ENCODE data around the gene LST1.

Gene LST1

GRCh38 chr6:31559958-31560696 lies 25.9 kb upstream of the LST1 start:
- peak in 1 of 2 donors; percentile 38 for DNase-seq (ENCODE audit: low read depth in 2 of 2)

DNA sequence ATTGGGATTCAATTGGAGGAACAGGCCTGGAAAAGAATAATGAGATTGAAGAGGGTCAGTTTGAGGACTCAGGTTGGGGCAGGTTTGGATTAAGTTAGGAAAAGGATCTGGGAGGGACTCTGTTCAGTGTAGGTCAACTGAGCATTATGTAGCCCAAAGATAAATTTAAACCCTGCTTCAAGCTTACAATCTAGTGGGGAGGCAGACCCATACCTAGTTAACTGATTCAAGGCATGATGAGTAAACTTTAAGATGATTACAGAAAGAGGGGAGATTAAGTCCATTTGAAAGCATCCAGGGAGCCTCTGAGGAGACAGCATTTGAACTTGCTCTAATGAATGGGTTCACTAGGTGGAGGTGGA lies 25.4 kb upstream of the LST1 start:
- no peak for DNase-seq (ENCODE audit: low read depth in 2 of 2)

GRCh38 chr6:31567531-31568370 lies 18.3 kb upstream of the LST1 start:
- no peak for DNase-seq (ENCODE audit: low read depth in 2 of 2)

GRCh38 chr6:31568537-31568961 lies 17.5 kb upstream of the LST1 start:
- peak in 1 of 2 donors; percentile 69 for DNase-seq (ENCODE audit: low read depth in 2 of 2)

DNA sequence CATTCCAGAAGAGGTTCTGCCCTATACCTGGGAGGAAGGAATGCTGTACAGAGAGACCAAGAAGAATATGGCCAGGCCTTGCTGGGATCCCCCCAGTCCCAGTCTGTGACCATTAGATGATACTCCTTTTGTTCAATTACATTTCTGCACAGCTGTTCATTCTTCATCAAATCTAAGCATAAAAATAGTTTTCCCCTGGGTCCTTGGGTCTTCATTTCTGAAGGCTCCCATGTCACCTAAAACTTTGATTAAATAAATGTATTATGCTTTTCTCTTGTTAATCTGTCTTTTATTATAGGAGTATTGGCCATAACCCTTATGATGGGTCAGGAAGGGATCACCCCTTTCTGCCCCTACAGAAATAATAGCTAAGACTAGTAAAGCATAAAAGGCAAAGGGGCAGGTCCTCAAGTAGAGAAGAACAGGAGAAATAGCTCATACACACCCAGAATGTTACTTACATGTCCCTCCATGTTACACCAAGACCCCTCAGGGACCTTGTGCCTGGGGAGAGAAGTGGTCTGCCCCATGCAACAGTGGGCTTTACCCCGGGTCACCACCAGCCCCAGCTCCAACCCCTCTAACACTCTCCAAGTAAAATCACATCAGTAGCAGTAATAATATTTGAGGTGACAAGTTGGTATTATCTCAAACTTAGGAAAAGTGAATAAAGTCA lies 16.1 kb upstream of the LST1 start:
- DNase-seq (ENCODE audit: low read depth in 2 of 2), result no peak

GRCh38 chr6:31572041-31572911 lies 13.8 kb upstream of the LST1 start, which contains the start of gene LTA:
Gene LTA, plus strand, starts transcription at chr6:31572289. Its CDS starts 454 bp downstream, at chr6:31572743.
- DNase-seq (ENCODE audit: low read depth in 2 of 2), result peak; percentile 78

DNA sequence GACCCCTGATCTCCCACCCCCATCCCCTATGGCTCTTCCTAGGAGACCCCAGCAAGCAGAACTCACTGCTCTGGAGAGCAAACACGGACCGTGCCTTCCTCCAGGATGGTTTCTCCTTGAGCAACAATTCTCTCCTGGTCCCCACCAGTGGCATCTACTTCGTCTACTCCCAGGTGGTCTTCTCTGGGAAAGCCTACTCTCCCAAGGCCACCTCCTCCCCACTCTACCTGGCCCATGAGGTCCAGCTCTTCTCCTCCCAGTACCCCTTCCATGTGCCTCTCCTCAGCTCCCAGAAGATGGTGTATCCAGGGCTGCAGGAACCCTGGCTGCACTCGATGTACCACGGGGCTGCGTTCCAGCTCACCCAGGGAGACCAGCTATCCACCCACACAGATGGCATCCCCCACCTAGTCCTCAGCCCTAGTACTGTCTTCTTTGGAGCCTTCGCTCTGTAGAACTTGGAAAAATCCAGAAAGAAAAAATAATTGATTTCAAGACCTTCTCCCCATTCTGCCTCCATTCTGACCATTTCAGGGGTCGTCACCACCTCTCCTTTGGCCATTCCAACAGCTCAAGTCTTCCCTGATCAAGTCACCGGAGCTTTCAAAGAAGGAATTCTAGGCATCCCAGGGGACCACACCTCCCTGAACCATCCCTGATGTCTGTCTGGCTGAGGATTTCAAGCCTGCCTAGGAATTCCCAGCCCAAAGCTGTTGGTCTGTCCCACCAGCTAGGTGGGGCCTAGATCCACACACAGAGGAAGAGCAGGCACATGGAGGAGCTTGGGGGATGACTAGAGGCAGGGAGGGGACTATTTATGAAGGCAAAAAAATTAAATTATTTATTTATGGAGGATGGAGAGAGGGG lies 12.6 kb upstream of the LST1 start:
- no peak for DNase-seq (ENCODE audit: low read depth in 2 of 2)

- peak in 1 of 2 donors; percentile 55 for DNase-seq (ENCODE audit: low read depth in 2 of 2)
These were observed 11.7 kb upstream of the LST1 start for GRCh38 chr6:31574106-31575061.

DNA sequence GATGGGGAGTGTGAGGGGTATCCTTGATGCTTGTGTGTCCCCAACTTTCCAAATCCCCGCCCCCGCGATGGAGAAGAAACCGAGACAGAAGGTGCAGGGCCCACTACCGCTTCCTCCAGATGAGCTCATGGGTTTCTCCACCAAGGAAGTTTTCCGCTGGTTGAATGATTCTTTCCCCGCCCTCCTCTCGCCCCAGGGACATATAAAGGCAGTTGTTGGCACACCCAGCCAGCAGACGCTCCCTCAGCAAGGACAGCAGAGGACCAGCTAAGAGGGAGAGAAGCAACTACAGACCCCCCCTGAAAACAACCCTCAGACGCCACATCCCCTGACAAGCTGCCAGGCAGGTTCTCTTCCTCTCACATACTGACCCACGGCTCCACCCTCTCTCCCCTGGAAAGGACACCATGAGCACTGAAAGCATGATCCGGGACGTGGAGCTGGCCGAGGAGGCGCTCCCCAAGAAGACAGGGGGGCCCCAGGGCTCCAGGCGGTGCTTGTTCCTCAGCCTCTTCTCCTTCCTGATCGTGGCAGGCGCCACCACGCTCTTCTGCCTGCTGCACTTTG lies 10.7 kb upstream of the LST1 start, which contains the start of gene TNF:
Gene TNF, plus strand, starts transcription at position 231 of the 567 bp plus-strand sequence. Its CDS starts 177 bp downstream, at position 408.
- peak; percentile 79 to 82 for DNase-seq (ENCODE audit: low read depth in 2 of 2)

DNA sequence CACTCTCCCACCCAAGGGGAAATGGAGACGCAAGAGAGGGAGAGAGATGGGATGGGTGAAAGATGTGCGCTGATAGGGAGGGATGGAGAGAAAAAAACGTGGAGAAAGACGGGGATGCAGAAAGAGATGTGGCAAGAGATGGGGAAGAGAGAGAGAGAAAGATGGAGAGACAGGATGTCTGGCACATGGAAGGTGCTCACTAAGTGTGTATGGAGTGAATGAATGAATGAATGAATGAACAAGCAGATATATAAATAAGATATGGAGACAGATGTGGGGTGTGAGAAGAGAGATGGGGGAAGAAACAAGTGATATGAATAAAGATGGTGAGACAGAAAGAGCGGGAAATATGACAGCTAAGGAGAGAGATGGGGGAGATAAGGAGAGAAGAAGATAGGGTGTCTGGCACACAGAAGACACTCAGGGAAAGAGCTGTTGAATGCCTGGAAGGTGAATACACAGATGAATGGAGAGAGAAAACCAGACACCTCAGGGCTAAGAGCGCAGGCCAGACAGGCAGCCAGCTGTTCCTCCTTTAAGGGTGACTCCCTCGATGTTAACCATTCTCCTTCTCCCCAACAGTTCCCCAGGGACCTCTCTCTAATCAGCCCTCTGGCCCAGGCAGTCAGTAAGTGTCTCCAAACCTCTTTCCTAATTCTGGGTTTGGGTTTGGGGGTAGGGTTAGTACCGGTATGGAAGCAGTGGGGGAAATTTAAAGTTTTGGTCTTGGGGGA lies 10.0 kb upstream of the LST1 start:
- no peak for DNase-seq (ENCODE audit: low read depth in 2 of 2)

- DNase-seq (ENCODE audit: low read depth in 2 of 2), result no peak
These were observed 9.0 kb upstream of the LST1 start for GRCh38 chr6:31576897-31577578.

GRCh38 chr6:31577579-31577966 lies 8.5 kb upstream of the LST1 start:
- no peak for DNase-seq (ENCODE audit: low read depth in 2 of 2)

DNA sequence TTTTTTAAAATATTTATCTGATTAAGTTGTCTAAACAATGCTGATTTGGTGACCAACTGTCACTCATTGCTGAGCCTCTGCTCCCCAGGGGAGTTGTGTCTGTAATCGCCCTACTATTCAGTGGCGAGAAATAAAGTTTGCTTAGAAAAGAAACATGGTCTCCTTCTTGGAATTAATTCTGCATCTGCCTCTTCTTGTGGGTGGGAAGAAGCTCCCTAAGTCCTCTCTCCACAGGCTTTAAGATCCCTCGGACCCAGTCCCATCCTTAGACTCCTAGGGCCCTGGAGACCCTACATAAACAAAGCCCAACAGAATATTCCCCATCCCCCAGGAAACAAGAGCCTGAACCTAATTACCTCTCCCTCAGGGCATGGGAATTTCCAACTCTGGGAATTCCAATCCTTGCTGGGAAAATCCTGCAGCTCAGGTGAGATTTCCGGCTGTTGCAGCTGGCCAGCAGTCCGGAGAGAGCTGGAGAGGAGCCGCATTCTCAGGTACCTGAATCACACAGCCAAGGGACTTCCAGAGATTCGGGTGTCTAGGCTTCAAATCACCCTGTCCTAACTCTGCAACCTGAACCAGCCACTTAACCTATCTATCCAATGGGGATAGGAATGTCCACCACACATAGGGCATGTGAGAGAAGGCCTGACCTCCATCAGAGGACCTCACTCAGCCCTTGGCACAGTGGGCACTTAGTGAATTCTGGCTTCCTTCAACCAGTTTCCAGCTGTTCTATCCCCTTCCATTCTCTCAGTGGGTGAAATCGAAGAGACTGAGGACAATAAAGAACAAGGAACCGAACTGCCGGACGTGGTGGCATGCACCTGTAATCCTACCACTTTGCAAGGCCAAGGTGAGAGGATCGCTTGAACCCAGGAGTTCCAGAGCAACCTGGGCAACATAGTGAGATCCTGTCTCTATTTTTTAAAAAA lies 7.6 kb upstream of the LST1 start:
- DNase-seq (ENCODE audit: low read depth in 2 of 2), result no peak

GRCh38 chr6:31579119-31579505 lies 7.0 kb upstream of the LST1 start:
- no peak for DNase-seq (ENCODE audit: low read depth in 2 of 2)

GRCh38 chr6:31579546-31580437 lies 6.3 kb upstream of the LST1 start:
- no peak for DNase-seq (ENCODE audit: low read depth in 2 of 2)

GRCh38 chr6:31580438-31580740 lies 5.7 kb upstream of the LST1 start:
- DNase-seq (ENCODE audit: low read depth in 2 of 2), result no peak
